GM12872 (cell line): Measurements from ENCODE around the gene ADCY4.

Source experiments
- TF ChIP-seq, protein P1 (sequence below): IDR thresholded peaks from 3 replicates; pipeline ENCODE4 v1.5.1; 2011; ENCODE audit warnings: low read depth, mild to moderate bottlenecking, low read length, moderate library complexity; ENCODE audit not compliant: insufficient read depth

The ADCY4 gene

DNA sequence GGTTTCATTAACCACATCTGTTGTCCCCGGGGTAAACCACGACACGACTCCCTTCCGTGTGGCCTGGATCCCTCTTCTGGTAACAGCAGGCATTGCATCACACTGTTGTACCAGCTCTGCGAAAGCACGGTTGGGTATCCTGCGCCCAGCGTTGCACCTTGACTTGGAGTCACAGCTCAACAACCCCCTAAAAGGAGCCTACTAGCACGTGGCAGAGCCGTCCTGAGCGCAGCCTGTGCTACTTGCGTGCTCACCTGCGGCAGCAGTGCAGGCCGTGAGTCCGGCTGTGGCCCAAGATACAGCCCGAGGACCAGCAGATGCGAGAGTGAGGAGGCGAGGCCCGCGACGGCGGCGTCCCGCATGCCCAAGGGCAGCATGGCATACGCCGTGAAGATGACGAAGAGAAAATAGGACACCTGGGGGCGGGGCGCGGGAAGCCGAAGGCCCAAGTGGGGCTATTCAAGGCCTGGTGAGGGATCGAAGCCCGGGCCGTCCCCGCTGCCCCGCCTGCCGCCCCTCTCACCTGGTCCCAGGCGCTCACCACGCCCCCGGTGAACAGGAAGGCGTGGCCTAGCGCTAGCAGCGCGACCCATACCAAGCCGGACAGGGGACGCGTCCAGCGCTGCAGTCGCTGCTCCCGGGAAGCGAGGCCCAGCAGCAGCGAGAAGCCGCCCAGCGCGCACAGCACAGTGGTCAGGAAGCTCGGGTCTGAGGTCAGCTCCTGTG, 2.4 kb downstream of the ADCY4 start:
- TF ChIP-seq, protein P1, sequence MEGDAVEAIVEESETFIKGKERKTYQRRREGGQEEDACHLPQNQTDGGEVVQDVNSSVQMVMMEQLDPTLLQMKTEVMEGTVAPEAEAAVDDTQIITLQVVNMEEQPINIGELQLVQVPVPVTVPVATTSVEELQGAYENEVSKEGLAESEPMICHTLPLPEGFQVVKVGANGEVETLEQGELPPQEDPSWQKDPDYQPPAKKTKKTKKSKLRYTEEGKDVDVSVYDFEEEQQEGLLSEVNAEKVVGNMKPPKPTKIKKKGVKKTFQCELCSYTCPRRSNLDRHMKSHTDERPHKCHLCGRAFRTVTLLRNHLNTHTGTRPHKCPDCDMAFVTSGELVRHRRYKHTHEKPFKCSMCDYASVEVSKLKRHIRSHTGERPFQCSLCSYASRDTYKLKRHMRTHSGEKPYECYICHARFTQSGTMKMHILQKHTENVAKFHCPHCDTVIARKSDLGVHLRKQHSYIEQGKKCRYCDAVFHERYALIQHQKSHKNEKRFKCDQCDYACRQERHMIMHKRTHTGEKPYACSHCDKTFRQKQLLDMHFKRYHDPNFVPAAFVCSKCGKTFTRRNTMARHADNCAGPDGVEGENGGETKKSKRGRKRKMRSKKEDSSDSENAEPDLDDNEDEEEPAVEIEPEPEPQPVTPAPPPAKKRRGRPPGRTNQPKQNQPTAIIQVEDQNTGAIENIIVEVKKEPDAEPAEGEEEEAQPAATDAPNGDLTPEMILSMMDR, result peak; percentile 95

DNA sequence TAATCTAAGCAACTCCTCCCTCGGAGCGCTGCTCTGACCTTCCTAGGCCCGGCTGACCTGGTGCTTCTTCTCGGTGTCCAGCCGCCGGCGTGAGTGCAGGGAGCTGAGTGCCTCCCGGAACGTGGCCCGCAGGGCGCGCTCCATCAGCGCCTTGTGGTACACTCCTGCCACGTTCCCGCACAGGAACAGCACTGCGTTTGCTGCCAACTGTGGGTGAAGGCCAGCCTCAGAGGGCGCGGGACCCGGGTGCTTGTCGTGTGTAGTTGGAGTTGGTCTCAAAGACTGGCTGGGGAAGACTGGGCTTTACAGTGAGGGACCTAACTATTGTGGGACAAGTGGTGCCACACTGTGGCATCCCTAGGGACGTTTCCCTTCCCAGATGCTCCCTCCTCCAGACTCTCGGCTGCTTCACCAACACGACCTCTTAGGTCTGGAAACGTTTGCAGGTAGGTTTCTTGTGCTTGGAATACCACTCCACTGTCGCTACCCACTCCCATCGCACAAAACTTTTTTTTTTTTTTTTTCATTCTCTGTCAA, 3.1 kb downstream of the ADCY4 start:
- TF ChIP-seq, protein P1, result no peak

DNA sequence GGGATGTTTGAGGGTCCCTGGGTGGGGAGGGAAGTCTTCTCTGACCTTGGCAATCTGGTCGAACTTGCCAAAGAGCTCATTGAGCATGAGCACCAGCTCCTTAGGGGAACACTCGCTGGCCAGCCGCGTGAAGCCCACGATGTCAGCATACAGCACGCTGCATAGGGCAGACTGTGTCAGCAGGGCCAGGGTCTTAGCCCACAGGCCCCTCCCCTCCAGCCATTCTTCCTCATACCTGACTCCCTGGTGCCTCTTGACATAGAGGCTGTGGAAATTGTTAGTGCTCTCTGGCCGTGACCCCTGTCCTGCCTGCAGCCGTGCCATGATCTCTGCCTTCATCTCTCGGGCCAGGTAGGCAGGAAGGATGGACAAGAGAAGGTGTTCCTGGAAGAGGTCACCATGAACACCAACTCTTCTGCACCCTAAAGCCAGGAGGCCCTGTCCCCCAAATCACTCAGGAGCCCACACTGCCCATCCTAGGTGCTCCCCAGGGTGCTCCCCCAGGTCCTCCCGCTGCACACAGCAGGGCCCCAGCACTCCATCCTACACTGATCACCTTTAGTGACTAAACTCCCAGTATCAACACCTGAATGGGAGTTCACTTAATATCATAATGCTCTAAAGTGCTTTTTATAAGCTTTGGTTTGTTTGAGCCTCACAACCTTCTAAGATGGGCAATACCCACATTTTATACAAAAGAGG, 3.7 kb downstream of the ADCY4 start:
- TF ChIP-seq, protein P1, result no peak

DNA sequence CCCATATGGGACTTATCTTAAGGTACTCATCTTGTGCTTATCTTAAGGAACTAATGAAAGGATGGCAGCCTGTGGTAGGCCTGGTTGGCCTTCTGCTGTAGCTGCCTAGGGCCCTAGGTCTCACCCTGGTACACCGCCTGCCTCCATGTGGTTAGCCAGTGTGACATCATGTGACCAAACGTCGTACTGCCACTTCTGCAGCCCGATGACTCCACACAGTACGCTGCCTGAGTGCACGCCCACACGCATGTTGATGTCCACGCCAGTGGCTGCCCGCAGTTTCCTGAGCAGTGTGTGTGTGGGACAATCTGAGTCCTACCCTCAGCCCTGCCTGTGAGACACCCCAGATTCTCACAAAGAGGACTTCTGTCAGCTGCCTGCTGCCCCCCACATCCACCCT, 5.1 kb downstream of the ADCY4 start:
- TF ChIP-seq, protein P1, result no peak

DNA sequence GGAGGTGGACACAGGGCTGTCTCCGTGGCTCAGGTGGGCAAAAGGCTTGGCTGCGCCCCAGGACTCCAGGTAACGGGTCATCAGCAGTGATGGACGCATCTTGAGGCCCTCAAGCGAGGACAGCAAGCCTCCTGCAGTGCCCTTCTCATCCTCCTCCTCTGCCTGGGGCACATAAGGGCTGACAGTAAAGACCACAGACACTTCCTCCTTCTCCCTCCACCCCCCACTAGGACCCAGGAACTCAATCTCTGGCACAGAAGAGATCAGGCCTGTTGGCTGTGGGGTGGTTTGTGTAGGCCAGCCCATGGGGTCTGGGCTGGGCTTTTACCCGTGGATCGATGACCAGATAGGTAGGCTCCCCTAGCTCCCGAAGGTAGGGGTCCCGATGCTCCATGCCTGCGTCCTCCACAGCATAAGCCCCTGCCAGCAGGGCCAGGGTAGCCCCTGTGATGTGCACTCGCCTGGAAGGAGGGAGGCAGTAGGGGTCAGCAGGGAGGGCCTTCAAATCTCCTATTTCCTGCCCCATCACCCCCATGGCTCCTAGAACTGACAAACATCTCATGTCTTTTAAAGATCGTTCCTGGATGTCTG, 5.7 kb downstream of the ADCY4 start:
- TF ChIP-seq, protein P1, result no peak

DNA sequence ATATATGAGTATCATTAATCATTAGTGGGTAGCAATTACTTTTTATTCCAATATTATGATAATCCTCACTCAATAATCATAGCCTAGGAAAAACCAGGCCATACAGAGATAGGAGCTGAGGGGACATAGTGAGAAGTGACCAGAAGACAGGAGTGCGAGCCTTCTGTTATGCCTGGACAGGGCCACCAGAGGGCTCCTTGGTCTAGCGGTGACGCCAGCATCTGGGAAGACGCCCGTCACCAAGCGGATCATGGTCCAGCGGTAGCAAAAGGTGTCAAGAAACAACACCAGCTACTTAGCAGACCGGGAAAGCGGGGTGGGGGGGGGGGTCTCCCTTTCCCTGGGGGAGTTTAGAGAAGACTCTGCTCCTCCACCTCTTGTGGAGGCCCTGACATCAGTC, 7.0 kb downstream of the ADCY4 start:
- TF ChIP-seq, protein P1, result peak; percentile 50; the same call in 2 of the 3 replicates

DNA sequence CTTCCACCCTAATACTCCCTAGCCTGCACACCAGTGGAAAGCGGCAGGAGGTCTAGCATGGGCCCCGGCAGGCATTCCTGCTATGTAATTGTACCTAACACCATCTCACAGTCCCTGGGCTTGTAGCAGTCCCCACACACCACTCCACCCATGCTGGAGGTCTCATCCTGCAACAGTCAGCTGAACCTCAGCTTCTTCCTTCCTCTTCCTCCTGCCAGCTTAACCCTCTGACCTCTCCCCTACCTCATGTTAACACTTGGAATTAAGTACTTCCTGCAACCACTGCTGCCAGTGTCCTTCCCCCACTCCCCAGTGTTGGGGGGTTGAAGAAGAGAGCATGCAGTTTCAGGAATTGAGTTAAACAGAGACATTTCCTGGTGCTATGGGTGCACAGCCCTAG, 7.6 kb downstream of the ADCY4 start:
- TF ChIP-seq, protein P1, result no peak
